GM12873 (cell line): ENCODE data around the gene TTK.

Source experiments
- TF ChIP-seq, protein P1 (sequence below): IDR thresholded peaks from 2 replicates; pipeline ENCODE4 v1.5.1; 2012; ENCODE audit warnings: low read depth, mild to moderate bottlenecking, moderate library complexity, low read length, control low read depth; ENCODE audit not compliant: insufficient read depth; ENCODE audit errors: missing control alignments

TTK gene

GRCh38 chr6:80021131-80021530, 16.7 kb downstream of the TTK start:
- TF ChIP-seq, protein P1, sequence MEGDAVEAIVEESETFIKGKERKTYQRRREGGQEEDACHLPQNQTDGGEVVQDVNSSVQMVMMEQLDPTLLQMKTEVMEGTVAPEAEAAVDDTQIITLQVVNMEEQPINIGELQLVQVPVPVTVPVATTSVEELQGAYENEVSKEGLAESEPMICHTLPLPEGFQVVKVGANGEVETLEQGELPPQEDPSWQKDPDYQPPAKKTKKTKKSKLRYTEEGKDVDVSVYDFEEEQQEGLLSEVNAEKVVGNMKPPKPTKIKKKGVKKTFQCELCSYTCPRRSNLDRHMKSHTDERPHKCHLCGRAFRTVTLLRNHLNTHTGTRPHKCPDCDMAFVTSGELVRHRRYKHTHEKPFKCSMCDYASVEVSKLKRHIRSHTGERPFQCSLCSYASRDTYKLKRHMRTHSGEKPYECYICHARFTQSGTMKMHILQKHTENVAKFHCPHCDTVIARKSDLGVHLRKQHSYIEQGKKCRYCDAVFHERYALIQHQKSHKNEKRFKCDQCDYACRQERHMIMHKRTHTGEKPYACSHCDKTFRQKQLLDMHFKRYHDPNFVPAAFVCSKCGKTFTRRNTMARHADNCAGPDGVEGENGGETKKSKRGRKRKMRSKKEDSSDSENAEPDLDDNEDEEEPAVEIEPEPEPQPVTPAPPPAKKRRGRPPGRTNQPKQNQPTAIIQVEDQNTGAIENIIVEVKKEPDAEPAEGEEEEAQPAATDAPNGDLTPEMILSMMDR = no peak

DNA sequence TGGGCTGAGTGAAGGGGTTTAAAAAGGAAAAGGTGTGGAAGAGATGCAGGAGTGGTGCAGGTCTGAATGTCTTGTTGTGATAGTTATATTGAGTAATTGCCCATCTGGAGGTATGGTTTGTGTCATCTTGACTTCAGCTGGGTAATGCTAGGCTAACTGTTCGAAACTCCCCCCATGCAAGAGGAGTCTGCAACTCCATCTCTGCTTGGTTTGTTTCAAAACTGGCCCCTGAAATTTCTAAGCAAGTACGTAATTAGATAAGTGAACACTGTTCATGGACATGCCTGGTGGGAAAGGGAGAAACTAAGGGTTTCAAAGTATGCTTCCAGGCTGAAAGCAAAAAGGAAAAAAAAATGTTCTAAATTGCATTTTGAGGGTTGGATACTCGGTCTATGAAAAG, 17.1 kb downstream of the TTK start:
- TF ChIP-seq, protein P1 = no peak

DNA sequence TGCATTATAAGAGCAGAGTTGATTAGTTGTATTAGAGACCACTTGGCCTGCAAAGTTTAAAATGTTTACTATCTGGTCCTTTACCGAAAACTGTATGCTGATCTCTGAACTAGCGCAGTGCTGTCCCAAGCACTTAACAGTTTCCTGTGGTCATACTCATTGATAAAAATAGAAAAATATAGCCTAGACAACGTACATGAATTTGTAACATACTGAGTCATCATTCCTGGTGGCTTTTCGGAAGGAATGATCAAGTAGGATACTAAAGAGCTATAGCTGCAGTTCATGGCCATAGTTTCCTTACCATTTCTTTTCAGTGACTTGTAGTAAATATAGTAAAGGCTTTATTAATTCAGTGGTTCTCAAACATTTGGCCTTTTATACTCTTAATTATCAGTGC, 18.4 kb downstream of the TTK start:
- TF ChIP-seq, protein P1 = no peak

DNA sequence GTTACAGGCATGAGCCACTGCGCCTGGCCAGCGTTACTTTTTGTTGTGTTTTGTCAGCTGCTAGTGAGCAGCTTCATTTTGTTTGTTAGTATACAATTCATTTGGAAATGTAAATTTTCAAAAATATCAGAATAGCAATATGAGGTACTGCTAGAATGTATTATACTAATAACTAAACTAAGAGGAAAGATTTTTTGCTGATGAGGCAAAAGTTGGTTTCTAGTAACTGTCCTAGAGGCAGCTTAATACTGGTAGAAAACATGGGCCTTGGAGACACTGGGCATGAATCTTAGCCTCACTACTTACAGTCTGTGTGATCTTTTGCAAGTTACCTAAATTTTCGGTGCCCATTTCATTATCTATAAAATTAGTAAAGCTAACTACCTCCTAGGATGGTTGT, 24.1 kb downstream of the TTK start:
- TF ChIP-seq, protein P1 = no peak

DNA sequence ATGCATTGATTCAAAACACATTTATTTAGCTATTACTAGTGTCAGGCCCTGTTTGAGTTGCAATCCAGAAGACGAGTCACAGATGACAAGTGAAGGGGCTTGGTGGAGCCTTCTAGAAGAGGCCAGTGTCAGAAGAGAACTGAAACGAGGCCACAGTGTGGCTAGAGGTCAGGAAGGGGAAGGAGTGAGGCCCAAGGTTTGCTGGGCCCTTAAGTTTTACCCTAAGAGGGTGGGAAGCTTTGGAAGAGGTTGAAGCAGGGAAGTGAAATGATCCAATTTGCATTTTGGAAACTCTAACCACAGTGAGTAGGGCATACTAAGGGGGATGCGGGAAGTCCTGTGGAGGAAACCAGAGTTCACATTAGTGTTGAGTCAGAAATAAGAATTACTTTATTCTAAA, 25.0 kb downstream of the TTK start:
- TF ChIP-seq, protein P1 = no peak

- TF ChIP-seq, protein P1 = no peak
Observed at GRCh38 chr6:80060774-80061173, 56.3 kb downstream of the TTK start.

DNA sequence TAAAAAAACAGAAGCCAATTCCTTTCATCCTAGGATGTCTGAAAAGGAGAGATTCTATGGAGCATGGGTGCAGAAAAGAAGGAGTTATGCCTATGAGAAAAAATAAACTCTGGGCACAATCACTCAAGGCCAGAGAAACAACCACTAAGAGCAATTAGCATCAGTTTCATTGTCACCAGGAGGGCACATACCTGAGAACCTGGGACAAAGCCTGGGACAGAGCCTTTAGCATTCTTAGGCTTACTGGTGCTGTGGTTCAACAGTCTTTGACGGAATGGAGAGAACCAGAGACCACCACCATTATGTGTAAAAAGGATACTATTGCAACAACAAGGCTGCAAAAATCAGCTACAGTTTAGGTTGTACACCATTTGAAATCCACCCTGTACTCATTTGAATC, 72.6 kb downstream of the TTK start:
- TF ChIP-seq, protein P1 = no peak
